SK-N-MC (cell line): ENCODE measurements around the gene FILIP1.

Experiments
- DNase-seq: peaks from one replicate; pipeline ENCODE4 v3.0.0-alpha.2; 2011; ENCODE audit warnings: low read depth, low spot score
- H3K27ac ChIP-seq: fragments of 200-600 bp; sonication (generic); 2 replicates; pipeline ENCODE4 v1.5.1; 2016; ENCODE audit warnings: mixed run types
- H3K36me3 ChIP-seq: fragments of 200-600 bp; sonication (generic); 2 replicates; pipeline ENCODE4 v1.6.1; 2017; ENCODE audit warnings: antibody characterized with exemption, low read length, mixed read lengths; ENCODE audit not compliant: insufficient read depth
- H3K4me3 ChIP-seq: fragments of 200-600 bp; sonication (generic); 2 replicates; pipeline ENCODE4 v1.5.1; 2016
- H3K9ac ChIP-seq: fragments of 200-600 bp; sonication (generic); 2 replicates; pipeline ENCODE4 v1.8.0; 2017; ENCODE audit warnings: mixed run types, mixed read lengths; ENCODE audit not compliant: insufficient read length
- H3K9me3 ChIP-seq: fragments of 200-600 bp; sonication (generic); 2 replicates; pipeline ENCODE4 v1.6.1; 2017; ENCODE audit warnings: low read depth, mild to moderate bottlenecking, antibody characterized with exemption, low read length, moderate library complexity, mixed read lengths
- EZH2 ChIP-seq: fragments of 200-600 bp; sonication (generic); IDR thresholded peaks from one replicate; pipeline ENCODE4 v1.6.1; 2017; ENCODE audit warnings: antibody characterized with exemption
- FOXP2 ChIP-seq: optimal IDR thresholded peaks from 2 replicates; pipeline ENCODE3; 2011; ENCODE audit warnings: mild to moderate bottlenecking, moderate library complexity; ENCODE audit not compliant: insufficient read depth; ENCODE audit errors: extremely low read length, control extremely low read depth
- POLR2AphosphoS5 ChIP-seq: IDR thresholded peaks from 2 replicates; pipeline ENCODE4 v1.6.1; 2012; ENCODE audit warnings: mild to moderate bottlenecking, low read depth, low read length, borderline replicate concordance

FILIP1 gene

DNA sequence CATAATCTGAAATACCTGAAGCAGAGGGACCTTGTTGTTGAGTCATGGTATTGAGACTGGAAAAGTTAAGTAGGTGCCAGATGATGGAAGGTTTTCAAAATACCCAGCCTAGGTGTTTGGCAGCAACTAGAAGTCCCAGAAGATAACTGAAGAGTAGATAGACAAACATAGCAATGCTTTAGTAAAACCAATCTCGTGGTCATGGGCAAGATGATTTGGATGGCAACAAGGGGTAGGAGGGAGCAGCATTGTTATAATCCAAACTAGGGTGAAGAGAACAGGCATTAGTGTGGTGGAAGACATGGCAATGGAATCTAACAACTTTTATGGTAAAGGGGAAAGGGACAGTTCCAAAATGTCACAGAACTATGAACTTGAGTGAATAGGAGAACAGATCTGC lies 2.3 kb downstream of the FILIP1 start:
- Histone ChIP-seq H3K9ac (no peak overlapping the region), H3K36me3 (no peaks in the 10 kb centered on the region), H3K9me3 (no peaks in the 10 kb centered on the region), H3K4me3 (no peak overlapping the region), H3K27ac (no peak overlapping the region)
- DNase-seq, result no peak
- TF ChIP-seq EZH2 (no peak), FOXP2 (no peak), POLR2AphosphoS5 (no peak)

DNA sequence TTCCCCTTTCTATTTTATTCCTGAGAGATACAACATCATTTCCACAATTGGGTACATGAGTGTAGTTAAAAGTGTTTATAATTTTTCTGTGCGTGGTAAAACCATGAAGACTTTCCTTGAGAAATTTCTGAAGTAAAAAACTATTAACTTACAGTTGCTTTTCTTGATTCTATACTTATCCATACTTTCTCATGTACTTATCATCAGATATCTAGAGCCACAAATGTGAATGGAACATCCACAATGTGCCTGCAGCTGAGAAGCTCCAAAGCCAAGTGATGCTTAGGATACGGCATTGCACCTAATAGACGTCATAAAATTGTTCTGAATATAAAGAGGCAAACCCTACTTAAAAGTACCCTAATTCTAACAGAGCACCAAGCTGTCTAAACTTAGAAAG lies 2.9 kb downstream of the FILIP1 start:
- Histone ChIP-seq H3K4me3 (no peak overlapping the region), H3K9me3 (no peaks in the 10 kb centered on the region), H3K36me3 (no peaks in the 10 kb centered on the region), H3K27ac (no peak overlapping the region), H3K9ac (no peak overlapping the region)
- DNase-seq, result no peak
- TF ChIP-seq FOXP2 (no peak), POLR2AphosphoS5 (no peak), EZH2 (no peak)

DNA sequence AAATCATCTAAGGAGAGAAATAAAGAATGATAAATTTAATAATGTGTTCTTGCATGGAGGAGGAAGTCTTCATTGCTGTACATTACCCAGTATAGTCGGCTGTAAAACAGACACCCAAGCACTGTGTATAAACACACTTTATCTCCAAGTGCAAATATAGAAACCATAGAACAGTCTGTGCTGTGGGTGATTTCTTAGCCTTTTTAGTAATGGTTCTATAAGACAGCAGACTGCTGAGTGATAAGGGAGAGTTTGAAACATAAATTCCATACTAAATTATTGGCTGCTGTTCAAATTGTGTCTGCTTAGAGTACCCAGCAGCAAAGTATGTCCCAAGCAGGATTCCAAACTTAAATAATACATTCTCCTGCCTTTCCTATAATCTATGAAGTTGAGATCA lies 4.6 kb downstream of the FILIP1 start:
- H3K27ac ChIP-seq, result no peak overlapping the region
- DNase-seq, result no peak
- no peak overlapping the region for H3K9ac ChIP-seq
- H3K4me3 ChIP-seq, result no peak overlapping the region
- TF ChIP-seq EZH2, result no peak
- no peak for TF ChIP-seq POLR2AphosphoS5
- TF ChIP-seq FOXP2, result no peak
- H3K36me3 ChIP-seq, result no peaks in the 10 kb centered on the region
- no peaks in the 10 kb centered on the region for H3K9me3 ChIP-seq

DNA sequence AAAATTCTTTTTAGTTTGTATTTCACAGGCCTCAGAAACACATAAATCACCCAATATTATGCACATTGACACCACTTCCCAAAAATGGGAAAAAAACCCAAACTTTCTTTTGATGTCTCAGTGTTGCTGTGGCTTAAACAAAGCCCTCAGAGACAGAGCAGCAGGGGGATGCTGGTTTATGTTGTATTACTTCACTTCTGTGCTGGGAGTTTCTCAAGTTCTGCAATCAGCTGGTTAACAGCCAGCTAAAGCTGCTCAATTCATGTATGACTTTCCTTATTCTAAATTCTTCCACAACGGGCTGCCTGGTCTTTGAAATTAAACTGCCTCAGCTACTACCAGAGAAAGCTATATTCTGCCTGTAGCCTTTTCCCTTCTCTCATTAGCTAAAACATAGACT lies 5.6 kb downstream of the FILIP1 start:
- peak; percentile 6 for DNase-seq
- TF ChIP-seq POLR2AphosphoS5 (no peak), EZH2 (no peak), FOXP2 (no peak)
- Histone ChIP-seq H3K9me3 (no peaks in the 10 kb centered on the region), H3K4me3 (no peak overlapping the region), H3K27ac (no peak overlapping the region), H3K9ac (no peak overlapping the region), H3K36me3 (no peaks in the 10 kb centered on the region)

DNA sequence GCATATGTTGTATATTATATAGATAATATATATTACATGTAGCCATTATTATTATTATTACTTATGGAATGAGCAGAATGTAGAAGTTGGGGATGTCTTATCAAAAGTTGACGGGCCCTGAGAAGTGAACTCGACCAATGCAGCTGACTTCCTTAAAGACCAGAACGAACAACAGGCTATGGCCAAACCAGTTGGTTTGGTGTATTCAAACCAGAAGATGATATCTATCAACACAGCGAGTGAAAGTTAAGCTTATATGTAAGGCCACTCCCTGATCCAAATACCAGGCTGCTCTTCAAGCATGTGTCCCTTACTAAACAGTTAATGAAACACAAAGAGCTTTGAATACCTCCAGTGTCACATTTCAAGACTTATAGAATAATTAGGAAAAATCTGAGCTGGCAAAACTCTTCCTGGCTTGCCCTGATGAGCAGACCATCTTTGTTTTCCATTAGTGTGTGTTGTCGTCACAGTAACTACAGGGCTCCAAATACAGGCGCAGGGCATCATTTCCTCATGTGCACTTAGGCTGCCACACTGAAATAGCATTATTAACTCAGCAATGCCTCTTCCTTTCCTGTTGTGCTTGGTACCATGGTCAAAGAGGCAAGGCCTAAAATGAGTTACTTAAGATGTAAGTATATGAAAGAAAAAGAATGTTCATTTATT lies 6.6 kb downstream of the FILIP1 start:
- Histone ChIP-seq H3K36me3 (no peaks in the 10 kb centered on the region), H3K9ac (no peak overlapping the region), H3K27ac (no peak overlapping the region), H3K4me3 (no peak overlapping the region), H3K9me3 (no peaks in the 10 kb centered on the region)
- TF ChIP-seq FOXP2, result no peak
- DNase-seq, result no peak

DNA sequence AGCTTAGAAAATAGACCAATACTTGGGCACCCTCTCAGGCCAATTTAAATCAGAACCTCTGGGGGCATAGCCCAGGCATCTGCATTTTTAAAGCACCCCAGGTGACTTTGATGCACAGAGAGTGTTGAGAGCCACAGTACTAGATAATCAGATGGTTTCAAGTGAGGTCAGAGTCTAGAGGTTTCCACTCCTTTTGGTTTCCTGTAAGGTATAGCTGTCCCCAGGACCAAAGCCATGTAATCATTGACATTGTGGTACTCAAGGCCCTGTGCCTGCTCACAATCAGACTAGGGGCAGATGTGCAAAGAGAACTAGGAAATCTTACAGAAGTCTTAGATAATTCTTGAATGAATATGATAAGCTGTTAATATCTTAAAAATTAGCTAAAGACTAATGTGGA lies 9.1 kb downstream of the FILIP1 start:
- no peak for DNase-seq
- H3K9me3 ChIP-seq, result no peaks in the 10 kb centered on the region
- TF ChIP-seq POLR2AphosphoS5 (no peak), FOXP2 (no peak), EZH2 (no peak)

DNA sequence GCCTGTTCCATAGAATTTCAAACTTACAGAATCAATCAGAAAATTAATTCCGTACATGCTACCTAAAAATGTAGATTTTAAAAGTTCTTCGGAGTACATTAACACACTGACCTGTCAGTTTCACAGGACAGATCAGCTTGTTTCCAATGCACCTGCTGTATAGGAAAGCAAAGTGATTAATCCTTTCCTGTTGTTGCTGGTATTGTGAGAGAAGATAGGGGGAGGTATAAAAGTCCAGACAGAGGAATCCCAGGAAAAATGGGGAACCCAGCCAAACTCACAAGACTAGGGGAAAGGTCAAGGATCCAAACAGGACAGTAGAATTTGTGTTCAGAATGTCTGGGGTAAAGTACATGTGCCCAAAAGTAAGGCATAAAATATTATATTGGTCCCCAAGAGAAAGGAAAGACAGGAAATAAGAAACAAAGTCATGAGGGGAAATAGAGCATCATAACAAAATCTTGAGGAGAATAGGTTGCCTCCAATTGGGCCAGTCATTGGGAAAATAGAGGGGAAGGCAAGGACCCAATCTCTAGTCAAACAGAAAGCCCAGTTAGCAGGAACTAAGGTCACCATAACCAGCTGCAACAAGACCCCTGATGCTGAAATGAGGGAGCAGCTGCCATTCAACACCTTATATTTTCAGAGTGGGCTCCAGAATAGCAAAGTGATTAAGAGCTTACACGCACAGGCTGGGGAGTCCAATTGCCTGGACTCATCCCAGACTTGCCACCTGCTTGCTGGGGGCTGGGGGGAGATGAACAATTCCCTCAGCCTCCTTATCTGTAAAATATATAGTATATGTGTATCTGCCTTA lies 10.3 kb downstream of the FILIP1 start:
- no peak overlapping the region for H3K9ac ChIP-seq
- H3K4me3 ChIP-seq, result no peak overlapping the region
- no peak overlapping the region for H3K27ac ChIP-seq
- no peaks in the 10 kb centered on the region for H3K9me3 ChIP-seq
- H3K36me3 ChIP-seq, result no peaks in the 10 kb centered on the region
- no peak for TF ChIP-seq POLR2AphosphoS5
- TF ChIP-seq EZH2, result no peak
- no peak for TF ChIP-seq FOXP2
- no peak for DNase-seq

More for the DNA sequence above, 9.1 kb downstream of the FILIP1 start:
- no peak overlapping the region for H3K27ac ChIP-seq
- no peaks in the 10 kb centered on the region for H3K36me3 ChIP-seq
- H3K4me3 ChIP-seq, result no peak overlapping the region
- no peak overlapping the region for H3K9ac ChIP-seq

DNA sequence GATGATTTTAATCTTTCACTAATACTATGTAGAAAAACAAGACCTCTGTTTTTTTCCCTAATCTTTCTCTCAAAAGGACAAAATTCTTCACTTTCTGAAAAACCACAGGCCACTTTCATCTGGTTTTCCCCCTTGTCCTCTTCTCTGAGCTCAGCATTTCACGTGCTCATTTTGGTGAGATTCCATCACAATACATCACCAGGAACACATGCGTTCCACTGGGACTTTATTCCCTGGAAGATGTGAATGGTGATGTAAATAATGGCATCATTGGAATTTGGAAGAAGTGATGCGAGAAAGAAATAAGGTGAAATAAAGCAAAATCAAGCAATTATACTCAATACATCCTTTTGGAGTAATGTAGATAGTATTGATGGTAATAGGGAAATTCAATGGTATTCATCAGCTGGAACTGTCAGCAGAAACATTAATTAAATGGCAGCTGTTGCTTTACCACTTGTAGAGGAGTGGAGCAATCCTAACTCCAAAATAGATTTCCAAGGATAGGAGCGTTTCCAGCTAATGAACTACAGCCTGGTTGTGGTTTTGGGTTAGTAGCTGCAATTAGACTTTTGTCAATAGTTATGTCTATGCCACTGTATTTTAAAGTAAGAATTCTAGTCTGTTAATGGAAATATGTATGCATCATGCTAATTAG lies 11.5 kb downstream of the FILIP1 start:
- TF ChIP-seq FOXP2 (no peak), POLR2AphosphoS5 (no peak), EZH2 (no peak)
- H3K27ac ChIP-seq, result no peak overlapping the region
- no peak for DNase-seq
- no peaks in the 10 kb centered on the region for H3K36me3 ChIP-seq
- no peak overlapping the region for H3K4me3 ChIP-seq
- H3K9me3 ChIP-seq, result no peaks in the 10 kb centered on the region
- H3K9ac ChIP-seq, result no peak overlapping the region

DNA sequence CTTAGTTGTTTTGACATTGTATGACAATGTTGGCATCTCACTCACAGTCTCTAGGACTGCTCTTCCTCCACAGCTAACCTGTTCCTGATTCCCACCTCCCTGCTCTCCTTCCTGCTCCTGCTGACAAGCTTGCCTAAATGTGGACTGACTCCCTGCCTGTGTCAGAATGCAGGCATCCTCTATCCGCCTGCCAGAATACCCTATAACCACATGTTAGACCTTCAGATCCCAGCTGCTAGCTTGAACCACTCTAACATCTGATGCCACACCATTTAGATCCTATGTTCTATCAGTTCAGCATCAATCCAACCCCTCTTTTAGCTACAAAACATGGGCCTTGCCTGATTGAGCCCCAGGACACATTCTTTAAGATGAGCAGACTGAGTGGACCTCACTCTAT lies 12.2 kb downstream of the FILIP1 start:
- no peak overlapping the region for H3K4me3 ChIP-seq
- no peak overlapping the region for H3K9ac ChIP-seq
- H3K27ac ChIP-seq, result no peak overlapping the region

More for the DNA sequence above, 12.2 kb downstream of the FILIP1 start:
- Histone ChIP-seq H3K9me3 (no peaks in the 10 kb centered on the region), H3K36me3 (no peaks in the 10 kb centered on the region)
- TF ChIP-seq POLR2AphosphoS5, result no peak
- no peak for TF ChIP-seq FOXP2
- no peak for TF ChIP-seq EZH2
- DNase-seq, result no peak
